Heart right ventricle (tissue), 16 donors: ENCODE data around the gene RIT2. TPM values are rescaled to one million over a fixed set of nuclear protein-coding genes. Genes with fewer than 3 reads are reported as not detected.

Source experiments
- ATAC-seq, 8 donors: fragments of 200-7000 bp; cut with Tn5 transposase; one replicate each; pipeline ENCODE4 v1.9.1; 2020; ENCODE audit warnings: mild to moderate bottlenecking in 8 of 8, moderate library complexity in 8 of 8, moderate number of reproducible peaks in 1 of 8
- DNase-seq, 2 donors: peaks; one replicate each; pipeline ENCODE4 v3.0.0-alpha.2; 2020
- H3K27ac ChIP-seq, 10 donors: fragments of 200-600 bp; sonication (generic) in 2 of 10; one replicate each; pipeline versions ENCODE4 v1.5.0 to v1.8.0; 2020 to 2022; ENCODE audit warnings: mild to moderate bottlenecking in 3 of 10
- H3K27me3 ChIP-seq, 7 donors: fragments of 200-600 bp; one replicate each; pipeline ENCODE4 v1.8.0; 2021 to 2022; ENCODE audit warnings: mild to moderate bottlenecking in 2 of 7
- H3K36me3 ChIP-seq, 9 donors: fragments of 200-600 bp; sonication (generic) in 1 of 9; one replicate each; pipeline versions ENCODE4 v1.5.0 to v1.8.0; 2020 to 2022; ENCODE audit warnings: mild to moderate bottlenecking in 2 of 9
- H3K4me1 ChIP-seq, 9 donors: fragments of 200-600 bp; sonication (generic) in 1 of 9; one replicate each; pipeline versions ENCODE4 v1.5.0 to v1.8.0; 2020 to 2022; ENCODE audit warnings: mild to moderate bottlenecking in 4 of 9
- H3K4me3 ChIP-seq, 10 donors: fragments of 200-600 bp; sonication (generic) in 2 of 10; one replicate each; pipeline versions ENCODE4 v1.5.0 to v1.8.0; 2020 to 2022; ENCODE audit warnings: mild to moderate bottlenecking in 7 of 10, moderate library complexity in 2 of 10
- H3K9me3 ChIP-seq, 11 donors: fragments of 200-600 bp in 10 of 11; sonication (generic) in 2 of 11; one replicate each; pipeline versions ENCODE4 v1.5.0 to v1.8.0; 2013 to 2022; ENCODE audit warnings: mild to moderate bottlenecking in 2 of 11, control low read depth in 1 of 11, moderate library complexity in 1 of 11
- WGBS, 2 donors: extraction: QIAGEN DNeasy Blood & Tissue Kit; methylation state at CpG; one replicate each; pipeline ENCODE4 v1.1.7; 2013; ENCODE audit warnings: inconsistent platforms in 1 of 2; 5-methylcytosine and 5-hydroxymethylcytosine counted together
- intact Hi-C, 10 donors: fragments of 100-400 bp; cut with DNase I; formaldehyde crosslinking; loops; one replicate each; pipeline versions ENCODE4 v1.11.1 to v1.14.2; 2022
- long read RNA-seq, 3 donors: library from polyadenylated mRNA; unstranded; transcript quantifications; one replicate each; pipeline ENCODE4 v2.0.0, GENCODE V29; 2020 to 2021
- polyA plus RNA-seq, 2 donors: library from polyadenylated mRNA; stranded (reverse); fragments of 200-250 nt; gene quantifications; one replicate each; pipeline ENCODE4 v1.2.3, GENCODE V29; 2013
- total RNA-seq, 10 donors: library from RNA; stranded (reverse); fragmentation: NEBNext Ultra II Directional in 3 of 10; extraction: Animal tissue kit (Norgen Biotek cat#: 25700) in 3 of 10; gene quantifications; one replicate each; pipeline versions ENCODE4 v1.2.1 to v1.2.4, GENCODE V29; 2021 to 2023
- TF ChIP-seq, protein P1 (sequence below), 9 donors: fragments of 200-600 bp; sonication (generic) in 2 of 9; IDR thresholded peaks; one replicate each; pipeline versions ENCODE4 v1.5.0 to v1.8.0; 2021 to 2022; ENCODE audit warnings: antibody characterized with exemption in 9 of 9, mild to moderate bottlenecking in 5 of 9, moderate library complexity in 1 of 9
- donor health status: Arrhythmogenic right ventricular cardiomyopathy.
- donor health status: ischemic (EF 13 %, LVEDD 7.1; RV severe dilation, severe dysfunction).
- donor health status: healthy with polysubstance abuse.
- donor health status: DM: no; HTN: yes; CAD: no.
- donor health status: DM: no; HTN: no; CAD: no.
- donor health status: ischemic (EF 25% LVEDD 6.9; RV normal size, moderate dysfunction).
- donor health status: ischemic (EF 25% LVEDD 5.7; RV mildly dilated, moderate dysfunction).
- donor health status: healthy.
- donor health status: DM: yes; HTN: yes; CAD: no.
- donor health status: Ischemic cardiomyopathy.
- donor health status: ischemic (EF 35%, LVEDD 5.7; RV mildly dilated, moderate dysfunction).
- donor health status: nonischemic (EF 11% LVEDD 7.7; RV severe dilation, severe dysfunction).
- donor health status: DM: yes; HTN: yes; CAD: no.
- donor health status: PGD.
- donor health status: ischemic (EF 29% LVEDD 5.4; RV normal size, mild dysfunction).
- donor health status: nonischemic (EF 23%, LVEDD 6.1; RV moderate dilation, normal function).

RIT2 gene
- not detected for total RNA-seq
- not detected for polyA plus RNA-seq
- long read RNA-seq, donor 1: 0 reads
- long read RNA-seq, donor 2: 0 reads
- long read RNA-seq, donor 3: 0 reads

DNA sequence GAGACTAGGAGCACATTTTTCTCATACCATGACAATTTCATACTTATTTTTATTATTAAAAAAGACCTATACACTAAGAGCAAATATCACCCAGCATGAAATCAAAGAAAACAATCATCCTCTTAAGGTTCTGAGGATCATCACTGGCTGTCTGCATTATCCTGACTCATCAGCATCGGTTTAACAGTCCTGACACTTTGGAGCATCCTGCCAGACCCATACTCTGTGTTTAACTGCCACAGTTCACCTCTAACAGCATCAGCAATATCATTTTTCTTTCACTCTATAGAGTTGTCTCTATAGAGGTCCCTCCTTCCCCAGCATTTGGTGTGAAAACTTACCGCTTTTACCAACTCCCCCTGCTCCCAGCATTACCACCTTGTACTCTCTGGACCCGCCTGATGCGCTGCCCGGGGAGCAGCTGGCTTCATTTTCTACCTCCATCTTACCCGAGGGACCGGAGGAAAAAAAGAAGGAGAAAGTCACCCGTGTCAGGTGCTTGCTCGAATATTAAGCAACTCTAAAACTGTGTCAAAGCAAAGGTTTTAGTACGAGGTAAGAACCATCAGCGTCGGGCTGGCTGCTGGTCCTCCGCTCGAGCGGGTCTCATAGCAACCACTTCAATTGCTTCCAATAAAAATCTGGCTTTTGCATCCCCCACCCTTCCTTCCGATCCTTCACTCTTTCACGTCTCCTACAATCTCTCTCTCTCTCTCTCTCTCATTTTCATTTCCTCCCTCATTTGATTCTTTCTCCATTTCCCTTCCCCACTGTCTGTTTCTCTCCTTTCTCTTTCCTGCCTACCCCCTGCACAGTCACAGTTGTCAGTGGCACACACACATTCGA, at the start of gene RIT2:
Gene RIT2, minus strand, starts transcription at position 610 of the 846 bp plus-strand sequence.
- H3K27ac ChIP-seq: no peak within 1 kb of the TSS
- no peaks in the 10 kb centered on the region for H3K4me1 ChIP-seq
- H3K27me3 ChIP-seq: no peaks in the 10 kb centered on the region
- peaks cover 0 to 3% (median 0%) of the 10 kb centered on the region in 11 donors for H3K9me3 ChIP-seq
- TF ChIP-seq, protein P1, sequence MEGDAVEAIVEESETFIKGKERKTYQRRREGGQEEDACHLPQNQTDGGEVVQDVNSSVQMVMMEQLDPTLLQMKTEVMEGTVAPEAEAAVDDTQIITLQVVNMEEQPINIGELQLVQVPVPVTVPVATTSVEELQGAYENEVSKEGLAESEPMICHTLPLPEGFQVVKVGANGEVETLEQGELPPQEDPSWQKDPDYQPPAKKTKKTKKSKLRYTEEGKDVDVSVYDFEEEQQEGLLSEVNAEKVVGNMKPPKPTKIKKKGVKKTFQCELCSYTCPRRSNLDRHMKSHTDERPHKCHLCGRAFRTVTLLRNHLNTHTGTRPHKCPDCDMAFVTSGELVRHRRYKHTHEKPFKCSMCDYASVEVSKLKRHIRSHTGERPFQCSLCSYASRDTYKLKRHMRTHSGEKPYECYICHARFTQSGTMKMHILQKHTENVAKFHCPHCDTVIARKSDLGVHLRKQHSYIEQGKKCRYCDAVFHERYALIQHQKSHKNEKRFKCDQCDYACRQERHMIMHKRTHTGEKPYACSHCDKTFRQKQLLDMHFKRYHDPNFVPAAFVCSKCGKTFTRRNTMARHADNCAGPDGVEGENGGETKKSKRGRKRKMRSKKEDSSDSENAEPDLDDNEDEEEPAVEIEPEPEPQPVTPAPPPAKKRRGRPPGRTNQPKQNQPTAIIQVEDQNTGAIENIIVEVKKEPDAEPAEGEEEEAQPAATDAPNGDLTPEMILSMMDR (IDR thresholded peaks at IDR 0.05): no peak
- ATAC-seq (no peak), DNase-seq (no peak)
- no peaks in the 10 kb centered on the region for H3K36me3 ChIP-seq
- intact Hi-C loops: no loop called here
- WGBS, 2 donors: 70 to 75% methylated on average over 18 of the region's 18 CpGs
- H3K4me3 ChIP-seq: no peak within 1 kb of the TSS

DNA sequence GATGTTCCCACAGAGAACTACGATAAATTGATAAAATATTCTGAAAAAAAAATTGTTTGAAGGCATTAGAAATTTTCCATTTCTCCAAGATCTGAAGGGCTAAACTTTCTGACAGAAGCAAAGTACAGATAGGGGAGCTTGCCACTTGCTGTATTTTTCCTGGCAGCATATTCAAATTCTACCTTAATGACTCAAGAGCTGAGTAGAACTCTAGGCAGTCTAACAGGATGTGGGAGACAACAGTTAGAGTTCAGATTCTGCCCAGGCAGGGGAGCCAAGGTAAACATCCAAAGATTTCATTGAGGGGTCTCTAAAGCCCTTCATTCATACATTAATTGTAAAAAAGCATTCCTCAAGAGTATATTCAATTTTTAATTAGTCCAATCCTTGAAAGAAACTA, 46.0 kb upstream of the RIT2 start:
- TF ChIP-seq, protein P1 (IDR thresholded peaks at IDR 0.05): no peak
- no peak for DNase-seq
- 68 to 81% methylated on average over 1 of the region's 1 CpG for WGBS, 2 donors
- ATAC-seq: no peak
- Histone ChIP-seq H3K9me3 (peaks cover 0 to 30% (median 4%) of the 10 kb centered on the region in 11 donors), H3K4me1 (no peaks in the 10 kb centered on the region), H3K27ac (no peak overlapping the region), H3K36me3 (no peaks in the 10 kb centered on the region), H3K27me3 (no peaks in the 10 kb centered on the region), H3K4me3 (no peak overlapping the region)
- intact Hi-C loops: no loop called here

DNA sequence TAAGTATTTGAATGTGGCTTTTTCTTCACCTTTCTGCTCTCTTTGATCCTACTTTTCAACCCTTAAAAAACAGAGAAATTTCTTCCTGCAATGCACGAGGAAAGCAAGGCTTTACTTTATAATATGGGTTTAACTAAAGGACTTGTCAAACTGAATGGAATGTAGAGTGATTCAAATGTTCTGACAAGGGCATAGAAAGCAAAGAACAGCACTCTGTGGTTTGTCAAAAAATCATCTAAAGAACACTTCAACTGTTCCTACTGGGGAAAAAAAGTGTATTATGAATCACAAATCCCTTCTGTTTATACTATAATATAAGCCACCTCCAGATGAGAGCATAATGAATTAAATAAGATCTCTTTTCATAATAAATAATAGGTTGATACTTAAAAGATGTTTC, 45.0 kb upstream of the RIT2 start:
- 55 to 68% methylated on average over 1 of the region's 1 CpG for WGBS, 2 donors
- H3K4me1 ChIP-seq: no peaks in the 10 kb centered on the region
- H3K27me3 ChIP-seq: no peaks in the 10 kb centered on the region
- peaks cover 0 to 23% (median 4%) of the 10 kb centered on the region in 11 donors for H3K9me3 ChIP-seq
- H3K4me3 ChIP-seq: no peak overlapping the region
- no peaks in the 10 kb centered on the region for H3K36me3 ChIP-seq
- H3K27ac ChIP-seq: no peak overlapping the region
- ATAC-seq (no peak), DNase-seq (no peak)
- intact Hi-C loops: no loop called here
- TF ChIP-seq, protein P1 (IDR thresholded peaks at IDR 0.05): no peak

DNA sequence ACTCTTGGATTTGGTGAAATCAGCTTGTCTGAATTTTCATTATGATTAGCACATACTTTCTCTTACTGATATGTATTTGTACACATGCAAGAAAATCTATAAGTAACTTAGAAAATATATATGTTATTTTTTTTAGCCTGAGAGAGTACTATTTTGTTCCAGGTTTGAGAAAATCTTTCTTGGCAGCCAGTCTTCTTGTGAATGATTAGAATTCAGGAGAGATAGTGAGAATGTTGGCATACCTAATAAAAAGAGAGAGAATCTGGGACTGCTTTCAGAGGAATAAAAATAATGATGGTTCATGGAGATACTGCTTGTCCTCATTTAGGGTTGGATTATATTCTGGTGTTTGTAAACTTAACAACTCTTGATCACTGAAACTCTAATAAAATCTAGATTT, 44.4 kb upstream of the RIT2 start:
- no peak overlapping the region for H3K27ac ChIP-seq
- H3K27me3 ChIP-seq: no peaks in the 10 kb centered on the region
- no peak for DNase-seq
- H3K4me1 ChIP-seq: no peaks in the 10 kb centered on the region
- intact Hi-C loops: no loop called here
- ATAC-seq: no peak
- TF ChIP-seq, protein P1 (IDR thresholded peaks at IDR 0.05): no peak
- H3K9me3 ChIP-seq: peaks cover 0 to 18% (median 3%) of the 10 kb centered on the region in 11 donors
- no peak overlapping the region for H3K4me3 ChIP-seq
- H3K36me3 ChIP-seq: no peaks in the 10 kb centered on the region
